Kasumi-1 (cell line): ENCODE data around the gene TMEM213.
"Not testable (repeated sequence)": the region's sequence is repeated elsewhere in the genome, so short reads cannot be mapped to it uniquely, and the experiment has no call there.

Experiments
- DNase-seq, 2 experiments: peaks; one replicate each; lab custom pipeline; 2025; lab: John Stamatoyannopoulos, UW

Gene TMEM213

GRCh38 chr7:138797046-138797445, 748 bp upstream of the TMEM213 start:
- not testable (repeated sequence) for DNase-seq

GRCh38 chr7:138798836-138799235, 1.0 kb downstream of the TMEM213 start:
- no peak for DNase-seq

- no peak for DNase-seq
Measured at GRCh38 chr7:138799336-138800000, 1.7 kb downstream of the TMEM213 start.

- no peak for DNase-seq
Measured at GRCh38 chr7:138801256-138801655, 3.5 kb downstream of the TMEM213 start.

GRCh38 chr7:138802706-138803105, 4.9 kb downstream of the TMEM213 start:
- no peak for DNase-seq

GRCh38 chr7:138804618-138805017, 6.8 kb downstream of the TMEM213 start:
- DNase-seq = no peak

GRCh38 chr7:138809346-138809745, 11.6 kb downstream of the TMEM213 start:
- no peak for DNase-seq

GRCh38 chr7:138811327-138811726, 13.5 kb downstream of the TMEM213 start:
- DNase-seq = not testable (repeated sequence)

GRCh38 chr7:138813945-138814344, 16.2 kb downstream of the TMEM213 start:
- DNase-seq = no peak

- DNase-seq = no peak
Measured at GRCh38 chr7:138814816-138815332, 17.1 kb downstream of the TMEM213 start.

GRCh38 chr7:138816650-138817049, 18.9 kb downstream of the TMEM213 start:
- no peak for DNase-seq

- DNase-seq = no peak
Measured at GRCh38 chr7:138819625-138820024, 21.8 kb downstream of the TMEM213 start.

GRCh38 chr7:138821912-138822311, 24.1 kb downstream of the TMEM213 start:
- DNase-seq = no peak

- DNase-seq = no peak
Measured at GRCh38 chr7:138822867-138823535, 25.2 kb downstream of the TMEM213 start.

GRCh38 chr7:138825049-138825721, 27.4 kb downstream of the TMEM213 start:
- DNase-seq = no peak

- DNase-seq = no peak
Measured at GRCh38 chr7:138828302-138828701, 30.5 kb downstream of the TMEM213 start.

GRCh38 chr7:138829335-138829734, 31.5 kb downstream of the TMEM213 start:
- no peak for DNase-seq

- DNase-seq = no peak
Measured at GRCh38 chr7:138832966-138833365, 35.2 kb downstream of the TMEM213 start.

- DNase-seq = peak; percentile 37 to 49
Measured at GRCh38 chr7:138833596-138833995, 35.8 kb downstream of the TMEM213 start.

- no peak for DNase-seq
Measured at GRCh38 chr7:138834583-138834982, 36.8 kb downstream of the TMEM213 start.

- peak in 1 of 2 experiments; percentile 9 for DNase-seq
Measured at GRCh38 chr7:138835087-138835486, 37.3 kb downstream of the TMEM213 start.

- DNase-seq = no peak
Measured at GRCh38 chr7:138837627-138838026, 39.8 kb downstream of the TMEM213 start.

GRCh38 chr7:138838166-138838565, 40.4 kb downstream of the TMEM213 start:
- no peak for DNase-seq
